ENCODE results near the gene MVK.

DNA sequence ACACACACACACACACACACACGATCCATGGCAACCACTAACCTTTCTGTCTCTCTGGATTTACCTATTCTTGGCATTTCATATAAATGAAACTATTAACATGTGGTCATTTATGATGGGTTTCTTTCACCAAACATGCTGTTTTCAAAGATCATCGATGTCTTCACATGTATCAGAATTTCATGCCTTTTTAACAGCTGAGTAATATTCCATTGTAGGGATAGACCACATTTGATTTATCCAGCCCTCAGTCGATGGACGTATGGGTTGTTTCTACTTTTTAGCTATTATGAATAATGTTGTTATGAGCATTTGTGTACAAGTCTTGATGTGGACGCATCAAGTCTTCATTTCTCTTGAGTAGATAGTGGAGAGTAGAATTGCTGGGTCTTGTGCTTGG, 56.5 kb downstream of the MVK start:
- TF ChIP-seq CTCF (IDR thresholded peaks at IDR 0.05) = no peak
- no peak for TF ChIP-seq POLR2A (IDR thresholded peaks at IDR 0.05)
- TF ChIP-seq EP300 (IDR thresholded peaks at IDR 0.05) = no peak
